ENCODE data around the gene ASTN1. TPM values are rescaled to one million over a fixed set of nuclear protein-coding genes. Genes with fewer than 3 reads are reported as not detected.

ASTN1 gene
- polyA plus RNA-seq, 1 of the 3 experiments (the other 2 are of a cell fraction) = 0.13 TPM

GRCh38 chr1:176866011-176866714 lies 298.3 kb downstream of the ASTN1 start:
- Histone ChIP-seq H3K9me2 (no peaks in the 10 kb centered on the region), H3K36me3 (replicated peaks in 1 of 2; ENCODE audit: control insufficient read depth in 1 of 2, insufficient read depth in 2 of 2, low read length in 1 of 2) (peaks cover 0 to 4% of the 10 kb centered on the region in 2 experiments), H3K9me3 (no peaks in the 10 kb centered on the region), H3K79me2 (ENCODE audit: insufficient read depth) (no peaks in the 10 kb centered on the region), H3K4me2 (no peak overlapping the region), H3K27ac (ENCODE audit: low read depth in 2 of 2, low read length in 1 of 2) (no peak overlapping the region), H3F3A (replicated peaks; ENCODE audit: insufficient read depth) (no peaks in the 10 kb centered on the region), H3K4me1 (ENCODE audit: control insufficient read depth in 1 of 2, insufficient read depth in 2 of 2, low read depth in 1 of 2, low read length in 1 of 2) (no peaks in the 10 kb centered on the region), H3K27me3 (ENCODE audit: insufficient read depth) (no peaks in the 10 kb centered on the region), H2AFZ (ENCODE audit: low read depth) (no peak overlapping the region), H3K4me3 (ENCODE audit: low read depth in 2 of 2, low read length in 1 of 2) (no peak overlapping the region), H3K9ac (no peak overlapping the region), H4K20me1 (ENCODE audit: insufficient read depth) (no peaks in the 10 kb centered on the region)
- POLR2A ChIA-PET = no interaction called here
- no peak for DNase-seq
- TF ChIP-seq USF2 (IDR thresholded peaks at IDR 0.05; ENCODE audit: borderline replicate concordance, low read depth, low read length) (no peak), RXRA (IDR thresholded peaks at IDR 0.05; ENCODE audit: borderline replicate concordance, low read depth) (no peak), YY1 (IDR thresholded peaks at IDR 0.05; ENCODE audit: low read depth) (no peak), RFX5 (IDR thresholded peaks at IDR 0.05; ENCODE audit: low read length) (no peak), IRF3 (IDR thresholded peaks at IDR 0.05; ENCODE audit: low read depth, low read length) (no peak), RAD21 (IDR thresholded peaks at IDR 0.05; ENCODE audit: low read length) (no peak), GATA2 (CRISPR knock-in tag; IDR thresholded peaks at IDR 0.05) (no peak)
- CTCF ChIA-PET = interaction anchor here (1.5 kb wide), 1 partner anchor 306 kb away, joined by 3 read pairs; no protein-coding TSS in a partner anchor
- WGBS (ENCODE audit: low lambda C conversion rate) = 13% methylated on average over 1 of the region's 1 CpG

DNA sequence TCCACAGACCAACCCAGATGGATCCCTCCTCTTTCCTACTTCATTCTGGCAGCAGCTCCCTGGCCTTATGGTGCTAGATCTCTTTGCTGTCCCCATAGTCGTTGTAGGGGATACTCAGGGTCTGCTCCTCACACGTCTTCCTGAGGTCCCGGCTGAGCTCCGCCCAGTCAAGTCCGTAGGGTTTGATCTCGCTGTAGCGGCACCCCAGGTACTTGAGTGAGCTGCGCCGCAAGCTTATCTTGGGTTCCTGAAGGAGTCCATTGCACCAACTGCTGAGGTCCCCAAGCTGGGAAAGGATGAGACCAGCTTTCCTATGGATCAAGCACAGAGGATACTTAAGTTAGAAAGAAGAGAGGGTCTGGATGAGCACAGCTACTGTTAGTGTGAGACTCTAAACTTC lies 300.3 kb downstream of the ASTN1 start:
- Histone ChIP-seq H3K9me2 (no peaks in the 10 kb centered on the region), H2AFZ (ENCODE audit: low read depth) (no peak overlapping the region), H3K4me2 (no peak overlapping the region), H3K4me3 (ENCODE audit: low read depth in 2 of 2, low read length in 1 of 2) (no peak overlapping the region), H3K36me3 (replicated peaks in 1 of 2; ENCODE audit: control insufficient read depth in 1 of 2, insufficient read depth in 2 of 2, low read length in 1 of 2) (peaks cover 0 to 4% of the 10 kb centered on the region in 2 experiments), H3K79me2 (ENCODE audit: insufficient read depth) (no peaks in the 10 kb centered on the region), H3K9me3 (no peaks in the 10 kb centered on the region), H3K27me3 (ENCODE audit: insufficient read depth) (no peaks in the 10 kb centered on the region), H4K20me1 (ENCODE audit: insufficient read depth) (no peaks in the 10 kb centered on the region), H3K27ac (ENCODE audit: low read depth in 2 of 2, low read length in 1 of 2) (no peak overlapping the region), H3K4me1 (ENCODE audit: control insufficient read depth in 1 of 2, insufficient read depth in 2 of 2, low read depth in 1 of 2, low read length in 1 of 2) (no peaks in the 10 kb centered on the region), H3K9ac (no peak overlapping the region), H3F3A (replicated peaks; ENCODE audit: insufficient read depth) (no peaks in the 10 kb centered on the region)
- no peak for DNase-seq
- WGBS (ENCODE audit: low lambda C conversion rate) = 75% methylated on average over 9 of the region's 9 CpGs
- ChIA-PET CTCF (interaction anchor here (0.6 to 1.5 kb wide), 5 partner anchors 17 to 1712 kb away, joined by 3 to 6 read pairs (median 4); no protein-coding TSS in a partner anchor), POLR2A (no interaction called here)
- TF ChIP-seq FOSL2 (IDR thresholded peaks at IDR 0.05; ENCODE audit: borderline replicate concordance, low read depth) = no peak

DNA sequence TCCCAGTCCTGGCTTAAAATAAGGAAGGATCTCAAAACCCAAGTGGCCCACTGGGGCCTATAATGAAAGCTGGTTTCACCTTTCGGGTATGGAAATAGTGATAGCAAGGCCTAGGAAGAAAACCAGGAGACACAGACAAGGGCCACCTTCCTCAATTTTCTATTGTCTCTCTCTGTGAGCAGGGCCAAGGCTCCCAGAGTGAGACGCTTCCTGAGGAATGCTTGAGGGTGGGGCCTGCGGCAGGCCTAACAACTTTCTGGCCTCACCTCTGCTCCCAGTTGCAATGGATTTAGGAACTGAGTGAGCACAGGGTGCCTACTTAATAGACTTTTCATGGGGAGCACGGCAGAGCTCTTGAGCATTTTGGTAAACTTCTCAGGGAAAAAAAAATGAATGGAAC lies 300.9 kb downstream of the ASTN1 start:
- H3K27ac ChIP-seq (ENCODE audit: low read depth in 2 of 2, low read length in 1 of 2) = no peak overlapping the region
- H3F3A ChIP-seq (replicated peaks; ENCODE audit: insufficient read depth) = no peaks in the 10 kb centered on the region
- H4K20me1 ChIP-seq (ENCODE audit: insufficient read depth) = no peaks in the 10 kb centered on the region
- WGBS (ENCODE audit: low lambda C conversion rate) = 43% methylated on average over 4 of the region's 4 CpGs
- no peak overlapping the region for H3K4me2 ChIP-seq
- H3K9ac ChIP-seq = no peak overlapping the region
- no peaks in the 10 kb centered on the region for H3K4me1 ChIP-seq (ENCODE audit: control insufficient read depth in 1 of 2, insufficient read depth in 2 of 2, low read depth in 1 of 2, low read length in 1 of 2)
- ChIA-PET POLR2A (no interaction called here), CTCF (interaction anchor here (0.6 to 1.5 kb wide), 6 partner anchors 17 to 1711 kb away, joined by 3 to 6 read pairs (median 4); no protein-coding TSS in a partner anchor)
- H3K4me3 ChIP-seq (ENCODE audit: low read depth in 2 of 2, low read length in 1 of 2) = no peak overlapping the region
- H3K9me2 ChIP-seq = no peaks in the 10 kb centered on the region
- no peak overlapping the region for H2AFZ ChIP-seq (ENCODE audit: low read depth)
- no peaks in the 10 kb centered on the region for H3K79me2 ChIP-seq (ENCODE audit: insufficient read depth)
- H3K9me3 ChIP-seq = no peaks in the 10 kb centered on the region
- DNase-seq = no peak
- no peaks in the 10 kb centered on the region for H3K27me3 ChIP-seq (ENCODE audit: insufficient read depth)
- H3K36me3 ChIP-seq (replicated peaks in 1 of 2; ENCODE audit: control insufficient read depth in 1 of 2, insufficient read depth in 2 of 2, low read length in 1 of 2) = peaks cover 0 to 4% of the 10 kb centered on the region in 2 experiments
- TF ChIP-seq, protein P1, sequence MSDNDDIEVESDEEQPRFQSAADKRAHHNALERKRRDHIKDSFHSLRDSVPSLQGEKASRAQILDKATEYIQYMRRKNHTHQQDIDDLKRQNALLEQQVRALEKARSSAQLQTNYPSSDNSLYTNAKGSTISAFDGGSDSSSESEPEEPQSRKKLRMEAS (IDR thresholded peaks at IDR 0.05; ENCODE audit: low read depth) = no peak
- TF ChIP-seq, protein P2, sequence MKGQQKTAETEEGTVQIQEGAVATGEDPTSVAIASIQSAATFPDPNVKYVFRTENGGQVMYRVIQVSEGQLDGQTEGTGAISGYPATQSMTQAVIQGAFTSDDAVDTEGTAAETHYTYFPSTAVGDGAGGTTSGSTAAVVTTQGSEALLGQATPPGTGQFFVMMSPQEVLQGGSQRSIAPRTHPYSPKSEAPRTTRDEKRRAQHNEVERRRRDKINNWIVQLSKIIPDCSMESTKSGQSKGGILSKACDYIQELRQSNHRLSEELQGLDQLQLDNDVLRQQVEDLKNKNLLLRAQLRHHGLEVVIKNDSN (IDR thresholded peaks at IDR 0.05; ENCODE audit: borderline replicate concordance, low read depth) = no peak
- TF ChIP-seq REST (IDR thresholded peaks at IDR 0.05; ENCODE audit: low read depth, low read length) (no peak), YY1 (IDR thresholded peaks at IDR 0.05; ENCODE audit: low read depth) (no peak)
